ENCODE results near the gene DNAJC13. TPM values are rescaled to one million over a fixed set of nuclear protein-coding genes. Genes with fewer than 3 reads are reported as not detected.
A peak's percentile ranks its signal among the peaks of the same experiment; 100 is the strongest.
"Not testable (repeated sequence)": the region's sequence is repeated elsewhere in the genome, so short reads cannot be mapped to it uniquely, and the experiment has no call there.

DNAJC13 gene
- 12.0 and 18.0 TPM in 2 replicates for total RNA-seq (2014; rRNA removed; shearing (Covaris generic); ENCODE audit: low replicate concordance)

GRCh38 chr3:132416807-132417694 is at the start of gene DNAJC13:
TSS of gene DNAJC13 (plus strand) at chr3:132417502. CDS start at chr3:132434551, 17,049 bp downstream.
- DNase-seq (ENCODE audit: low read depth) = peak; percentile 92
- in situ Hi-C loops (cut with HindIII; ENCODE audit: low pct_unique_long_range_greater_than_20kb, low sequenced_read_pairs) = no loop called here

- in situ Hi-C loops (cut with HindIII; ENCODE audit: low pct_unique_long_range_greater_than_20kb, low sequenced_read_pairs) = no loop called here
- DNase-seq (ENCODE audit: low read depth) = no peak
Measured at GRCh38 chr3:132368515-132368914, 48.8 kb upstream of the DNAJC13 start.

- in situ Hi-C loops (cut with HindIII; ENCODE audit: low pct_unique_long_range_greater_than_20kb, low sequenced_read_pairs) = no loop called here
Measured at GRCh38 chr3:132368962-132369361, 48.3 kb upstream of the DNAJC13 start.

GRCh38 chr3:132376945-132377354 is 40.4 kb upstream of the DNAJC13 start:
- in situ Hi-C loops (cut with HindIII; ENCODE audit: low pct_unique_long_range_greater_than_20kb, low sequenced_read_pairs) = not testable (repeated sequence)

More at GRCh38 chr3:132368962-132369361, 48.3 kb upstream of the DNAJC13 start:
- DNase-seq (ENCODE audit: low read depth) = no peak

GRCh38 chr3:132378048-132378762 is 39.1 kb upstream of the DNAJC13 start:
- DNase-seq (ENCODE audit: low read depth) = no peak
- in situ Hi-C loops (cut with HindIII; ENCODE audit: low pct_unique_long_range_greater_than_20kb, low sequenced_read_pairs) = no loop called here

More at GRCh38 chr3:132376945-132377354, 40.4 kb upstream of the DNAJC13 start:
- DNase-seq (ENCODE audit: low read depth) = not testable (repeated sequence)

- no peak for DNase-seq (ENCODE audit: low read depth)
- in situ Hi-C loops (cut with HindIII; ENCODE audit: low pct_unique_long_range_greater_than_20kb, low sequenced_read_pairs) = no loop called here
Measured at GRCh38 chr3:132378846-132379245, 38.5 kb upstream of the DNAJC13 start.

- in situ Hi-C loops (cut with HindIII; ENCODE audit: low pct_unique_long_range_greater_than_20kb, low sequenced_read_pairs) = no loop called here
- DNase-seq (ENCODE audit: low read depth) = no peak
Measured at GRCh38 chr3:132380920-132381319, 36.4 kb upstream of the DNAJC13 start.

- DNase-seq (ENCODE audit: low read depth) = no peak
- in situ Hi-C loops (cut with HindIII; ENCODE audit: low pct_unique_long_range_greater_than_20kb, low sequenced_read_pairs) = no loop called here
Measured at GRCh38 chr3:132381348-132381944, 35.9 kb upstream of the DNAJC13 start.

- no peak for DNase-seq (ENCODE audit: low read depth)
- in situ Hi-C loops (cut with HindIII; ENCODE audit: low pct_unique_long_range_greater_than_20kb, low sequenced_read_pairs) = no loop called here
Measured at GRCh38 chr3:132382267-132382666, 35.0 kb upstream of the DNAJC13 start.

GRCh38 chr3:132382688-132383194 is 34.6 kb upstream of the DNAJC13 start:
- in situ Hi-C loops (cut with HindIII; ENCODE audit: low pct_unique_long_range_greater_than_20kb, low sequenced_read_pairs) = no loop called here

GRCh38 chr3:132386259-132386658 is 31.0 kb upstream of the DNAJC13 start:
- DNase-seq (ENCODE audit: low read depth) = no peak
- in situ Hi-C loops (cut with HindIII; ENCODE audit: low pct_unique_long_range_greater_than_20kb, low sequenced_read_pairs) = no loop called here

More at GRCh38 chr3:132382688-132383194, 34.6 kb upstream of the DNAJC13 start:
- no peak for DNase-seq (ENCODE audit: low read depth)

GRCh38 chr3:132392675-132393074 is 24.6 kb upstream of the DNAJC13 start:
- in situ Hi-C loops (cut with HindIII; ENCODE audit: low pct_unique_long_range_greater_than_20kb, low sequenced_read_pairs); DNase-seq (ENCODE audit: low read depth): not testable (repeated sequence)

- DNase-seq (ENCODE audit: low read depth) = no peak
- in situ Hi-C loops (cut with HindIII; ENCODE audit: low pct_unique_long_range_greater_than_20kb, low sequenced_read_pairs) = no loop called here
Measured at GRCh38 chr3:132394320-132394719, 23.0 kb upstream of the DNAJC13 start.

GRCh38 chr3:132395126-132395525 is 22.2 kb upstream of the DNAJC13 start:
- DNase-seq (ENCODE audit: low read depth) = no peak
- in situ Hi-C loops (cut with HindIII; ENCODE audit: low pct_unique_long_range_greater_than_20kb, low sequenced_read_pairs) = no loop called here

GRCh38 chr3:132396255-132396654 is 21.0 kb upstream of the DNAJC13 start:
- in situ Hi-C loops (cut with HindIII; ENCODE audit: low pct_unique_long_range_greater_than_20kb, low sequenced_read_pairs) = no loop called here
- DNase-seq (ENCODE audit: low read depth) = no peak

GRCh38 chr3:132396776-132397175 is 20.5 kb upstream of the DNAJC13 start:
- not testable (repeated sequence) for DNase-seq (ENCODE audit: low read depth)

GRCh38 chr3:132399054-132399929 is 18.0 kb upstream of the DNAJC13 start:
- in situ Hi-C loops (cut with HindIII; ENCODE audit: low pct_unique_long_range_greater_than_20kb, low sequenced_read_pairs) = no loop called here
- DNase-seq (ENCODE audit: low read depth) = peak; percentile 21

More at GRCh38 chr3:132396776-132397175, 20.5 kb upstream of the DNAJC13 start:
- in situ Hi-C loops (cut with HindIII; ENCODE audit: low pct_unique_long_range_greater_than_20kb, low sequenced_read_pairs) = not testable (repeated sequence)

All from Caki2 (cell line).